HEK293T (cell line): ENCODE measurements around the gene KARS1.

Experiments used
- ARNT ChIP-seq: fragments of 450-650 bp; IDR thresholded peaks from 2 replicates; pipeline ENCODE4 v1.6.1; 2017; ENCODE audit warnings: mild to moderate bottlenecking
- BHLHE40 ChIP-seq: fragments of 450-650 bp; IDR thresholded peaks from 2 replicates; pipeline ENCODE4 v1.6.1; 2016; ENCODE audit warnings: mild to moderate bottlenecking, moderate library complexity, borderline replicate concordance
- CTBP1 ChIP-seq: fragments of 450-650 bp; IDR thresholded peaks from 2 replicates; pipeline ENCODE4 v1.6.1; 2016; ENCODE audit warnings: borderline replicate concordance
- ELF4 ChIP-seq: fragments of 450-650 bp; IDR thresholded peaks from 2 replicates; pipeline ENCODE4 v1.6.1; 2017; ENCODE audit warnings: antibody characterized with exemption
- FOXA1 ChIP-seq: fragments of 450-650 bp; IDR thresholded peaks from 2 replicates; pipeline ENCODE4 v1.6.1; 2016; ENCODE audit warnings: mild to moderate bottlenecking
- LEF1 ChIP-seq: fragments of 450-650 bp; IDR thresholded peaks from 2 replicates; pipeline ENCODE4 v1.6.1; 2017; ENCODE audit warnings: mild to moderate bottlenecking, borderline replicate concordance
- NFRKB ChIP-seq: fragments of 450-650 bp; IDR thresholded peaks from 2 replicates; pipeline ENCODE4 v1.6.1; 2016; ENCODE audit warnings: mild to moderate bottlenecking, moderate library complexity
- SP1 ChIP-seq: fragments of 450-650 bp; IDR thresholded peaks from 2 replicates; pipeline ENCODE4 v1.6.1; 2017
- TARDBP ChIP-seq: fragments of 450-650 bp; IDR thresholded peaks from 2 replicates; pipeline ENCODE4 v1.6.1; 2016

DNA sequence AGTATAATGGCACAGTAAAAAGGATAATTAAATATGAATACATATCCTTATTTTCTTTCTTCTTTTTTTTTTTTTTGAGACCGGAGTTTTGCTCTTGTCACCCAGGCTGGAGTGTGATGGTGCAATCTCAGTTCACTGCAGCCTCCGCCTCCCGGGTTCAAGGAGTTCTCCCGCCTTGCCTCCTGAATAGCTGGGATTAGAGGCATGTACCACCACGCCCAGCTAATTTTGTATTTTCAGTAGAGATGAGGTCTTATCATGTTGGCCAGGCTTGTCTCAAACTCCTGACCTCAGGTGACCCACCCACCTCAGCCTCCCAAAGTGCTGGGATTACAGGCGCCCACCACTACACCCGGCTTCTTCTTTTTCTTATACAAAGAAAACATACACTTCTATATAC, 69.3 kb downstream of the KARS1 start:
- TF ChIP-seq LEF1 (no peak), ARNT (no peak), SP1 (no peak), CTBP1 (no peak), NFRKB (no peak), ELF4 (no peak), TARDBP (no peak), FOXA1 (no peak), BHLHE40 (no peak)
